MCF 10A (cell line): ENCODE measurements around the gene SPATA13. TPM values are rescaled to one million over a fixed set of nuclear protein-coding genes. Genes with fewer than 3 reads are reported as not detected.

Experiments
- BruUV-seq: library from RNA; stranded (reverse); fragments of 400-500 nt; replicated peaks from 2 replicates; lab custom pipeline; 2021; lab: Mats Ljungman, UMichigan
- CTCF ChIA-PET: fragments of 300-600 bp; sonication (Branson Sonifier 250); formaldehyde crosslinking; extraction: SDS; loops from one replicate; lab custom pipeline; 2021; ENCODE audit warnings: antibody characterized with exemption, inconsistent platforms; lab: Yijun Ruan, JAX
- POLR2A ChIA-PET: fragments of 300-600, 350-650 bp; sonication (Branson Sonifier 250); formaldehyde crosslinking; extraction: SDS; loops from one replicate; lab custom pipeline; 2020; ENCODE audit warnings: antibody characterized with exemption, inconsistent platforms; lab: Yijun Ruan, JAX
- DNase-seq: peaks from one replicate; pipeline ENCODE4 v3.0.0-alpha.2; 2018; ENCODE audit not compliant: unreplicated experiment
- H3K27ac Mint-ChIP-seq: one replicate; pipeline ENCODE4 v1.8.0; 2022; ENCODE audit warnings: mild to moderate bottlenecking, low read depth, mixed read lengths; ENCODE audit not compliant: unreplicated experiment
- H3K27me3 Mint-ChIP-seq: one replicate; pipeline ENCODE4 v1.8.0; 2022; ENCODE audit warnings: mixed read lengths; ENCODE audit not compliant: insufficient read depth, unreplicated experiment
- H3K36me3 Mint-ChIP-seq: one replicate; pipeline ENCODE4 v1.8.0; 2022; ENCODE audit warnings: mild to moderate bottlenecking, moderate library complexity, mixed read lengths; ENCODE audit not compliant: insufficient read depth, unreplicated experiment
- H3K4me1 Mint-ChIP-seq: one replicate; pipeline ENCODE4 v1.8.0; 2022; ENCODE audit warnings: mixed read lengths; ENCODE audit not compliant: insufficient read depth, unreplicated experiment
- H3K4me3 Mint-ChIP-seq: one replicate; pipeline ENCODE4 v1.8.0; 2022; ENCODE audit warnings: mild to moderate bottlenecking, moderate library complexity, mixed read lengths; ENCODE audit not compliant: unreplicated experiment
- H3K9me3 Mint-ChIP-seq: one replicate; pipeline ENCODE4 v1.8.0; 2022; ENCODE audit warnings: mixed read lengths; ENCODE audit not compliant: unreplicated experiment
- CTCF ChIP-seq: fragments of 200-600 bp; IDR thresholded peaks from one replicate; pipeline ENCODE4 v1.8.0; 2022; ENCODE audit warnings: antibody characterized with exemption, mild to moderate bottlenecking; ENCODE audit not compliant: unreplicated experiment
- intact Hi-C: fragments of 100-400 bp; cut with micrococcal nuclease; formaldehyde crosslinking; loops from 2 replicates; pipeline ENCODE4 v1.14.1; 2022
- total RNA-seq: library from RNA; stranded (reverse); gene quantifications from 2 replicates; pipeline ENCODE4 v1.2.3, GENCODE V29; 2022

The SPATA13 gene
- total RNA-seq, 1 experiment from 2014 or later: 2.2 TPM

GRCh38 chr13:24264976-24265375, 104.5 kb downstream of the SPATA13 start:
- Mint-ChIP-seq H3K4me3 (no peak overlapping the region), H3K27ac (no peak overlapping the region), H3K9me3 (no peaks in the 10 kb centered on the region), H3K36me3 (no peaks in the 10 kb centered on the region), H3K4me1 (no peaks in the 10 kb centered on the region), H3K27me3 (no peaks in the 10 kb centered on the region)
- TF ChIP-seq CTCF: no peak
- no TSS peak for BruUV-seq
- ChIA-PET POLR2A (no interaction called here), CTCF (interaction anchor here (0.6 to 0.8 kb wide), 3 partner anchors 10 to 36 kb away, joined by 3 read pairs; no protein-coding TSS in a partner anchor)
- DNase-seq: no peak
- intact Hi-C loops: no loop called here

DNA sequence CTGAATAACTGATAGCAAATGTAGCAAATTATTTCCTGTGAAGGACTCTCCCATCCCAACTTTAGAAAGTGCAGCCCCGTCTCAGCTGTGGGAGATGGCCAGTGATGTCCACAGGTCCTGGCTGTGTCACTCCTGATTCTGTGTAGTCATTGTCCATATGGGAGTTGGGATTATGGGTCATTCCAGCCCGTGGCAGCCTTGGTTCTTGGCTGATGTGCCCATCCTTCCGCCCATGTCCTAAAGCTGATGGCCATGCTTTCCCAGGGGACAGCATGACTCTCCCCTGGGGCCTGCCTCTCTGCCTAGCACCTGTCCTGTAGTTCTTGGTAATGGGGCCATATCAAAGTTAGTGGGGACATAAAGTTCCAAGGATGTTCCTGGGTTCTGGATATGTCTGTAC, 104.9 kb downstream of the SPATA13 start:
- H3K4me1 Mint-ChIP-seq: peaks cover 3% of the 10 kb centered on the region
- POLR2A ChIA-PET: no interaction called here
- no TSS peak for BruUV-seq
- TF ChIP-seq CTCF: no peak
- H3K27ac Mint-ChIP-seq: no peak overlapping the region
- no peaks in the 10 kb centered on the region for H3K9me3 Mint-ChIP-seq
- H3K4me3 Mint-ChIP-seq: no peak overlapping the region
- no peak for DNase-seq
- intact Hi-C loops: no loop called here
- no peaks in the 10 kb centered on the region for H3K27me3 Mint-ChIP-seq
- H3K36me3 Mint-ChIP-seq: no peaks in the 10 kb centered on the region
- CTCF ChIA-PET: interaction anchor here (0.6 to 0.8 kb wide), 3 partner anchors 9 to 36 kb away, joined by 3 read pairs; no protein-coding TSS in a partner anchor

DNA sequence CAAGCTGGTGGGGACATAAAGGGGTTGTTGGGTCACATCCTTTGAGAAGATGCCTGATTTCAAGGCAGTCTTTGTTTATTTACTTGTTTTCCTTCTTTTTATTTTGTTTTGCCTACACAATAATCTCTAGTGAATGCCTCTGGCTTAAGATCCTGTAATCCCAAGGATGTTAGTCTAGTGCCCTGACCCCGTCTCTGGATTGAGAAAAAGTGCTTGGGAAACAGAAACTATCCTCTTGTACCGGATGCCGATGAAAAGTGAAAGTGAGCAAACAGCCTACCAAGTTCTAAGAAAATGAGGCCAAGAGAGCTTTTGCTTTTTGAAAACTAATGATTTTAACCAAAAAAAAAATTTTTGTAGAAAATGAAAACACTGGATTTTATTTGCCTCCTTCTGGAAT, 106.8 kb downstream of the SPATA13 start:
- Mint-ChIP-seq H3K27me3 (no peaks in the 10 kb centered on the region), H3K36me3 (no peaks in the 10 kb centered on the region), H3K4me1 (peaks cover 19% of the 10 kb centered on the region), H3K9me3 (no peaks in the 10 kb centered on the region), H3K4me3 (no peak overlapping the region), H3K27ac (no peak overlapping the region)
- DNase-seq: no peak
- ChIA-PET POLR2A (no interaction called here), CTCF (no interaction called here)
- TF ChIP-seq CTCF: no peak
- BruUV-seq: no TSS peak
- intact Hi-C loops: no loop called here

DNA sequence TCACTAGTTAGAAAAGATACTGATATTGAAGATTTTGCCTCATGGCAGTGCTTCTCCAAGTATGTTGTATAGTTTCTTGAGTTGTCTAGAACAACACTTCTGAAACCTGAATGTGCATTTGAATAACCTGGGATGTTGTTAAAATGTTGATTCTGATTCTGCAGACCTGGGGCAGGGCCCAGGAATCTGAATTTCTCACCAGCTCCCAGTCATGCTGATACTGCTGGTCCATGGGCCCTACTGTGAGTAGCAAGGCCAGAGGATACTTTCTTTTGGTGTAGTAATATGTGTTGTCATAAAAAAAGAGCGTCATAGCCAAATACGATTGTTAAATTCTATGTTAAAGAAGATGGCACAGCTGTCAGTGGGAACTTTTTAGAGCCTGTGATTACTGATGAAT, 107.3 kb downstream of the SPATA13 start:
- ChIA-PET POLR2A (no interaction called here), CTCF (no interaction called here)
- H3K27me3 Mint-ChIP-seq: no peaks in the 10 kb centered on the region
- no peak overlapping the region for H3K4me3 Mint-ChIP-seq
- H3K27ac Mint-ChIP-seq: no peak overlapping the region
- no peak for DNase-seq
- H3K9me3 Mint-ChIP-seq: no peaks in the 10 kb centered on the region
- TF ChIP-seq CTCF: no peak
- BruUV-seq: no TSS peak
- H3K4me1 Mint-ChIP-seq: peaks cover 19% of the 10 kb centered on the region
- H3K36me3 Mint-ChIP-seq: no peaks in the 10 kb centered on the region
- intact Hi-C loops: no loop called here
